Naive thymus-derived CD4-positive, alpha-beta T cell (primary cell): ENCODE measurements around the gene TNRC6B. TPM values are rescaled to one million over a fixed set of nuclear protein-coding genes. Genes with fewer than 3 reads are reported as not detected.

ENCODE experiments used
- ATAC-seq: fragments of 150-1000 bp; cut with Tn5 transposase; 2 replicates; pipeline ENCODE4 v1.10.0; 2021; ENCODE audit warnings: mild to moderate bottlenecking, moderate library complexity
- CTCF ChIA-PET: fragments of 350-600 bp; sonication (Branson Sonifier 250); formaldehyde crosslinking; loops from one replicate; lab custom pipeline; 2021; ENCODE audit warnings: antibody characterized with exemption; lab: Charles Lee
- POLR2A ChIA-PET: fragments of 350-600 bp; sonication (Branson Sonifier 250); formaldehyde crosslinking; loops from one replicate; lab custom pipeline; 2021; ENCODE audit warnings: antibody characterized with exemption, inconsistent platforms; lab: Charles Lee
- DNase-seq, 9 donors: peaks; one replicate each; pipeline versions ENCODE4 v3.0.0 to v3.0.0-alpha.2; 2020 to 2022; ENCODE audit warnings: mixed read lengths in 1 of 9
- H3K27ac ChIP-seq: one replicate; pipeline ENCODE4 v1.7.0; 2013; ENCODE audit warnings: mild to moderate bottlenecking, low read depth, low read length, moderate library complexity
- H3K27me3 ChIP-seq, 2 donors: one replicate each; pipeline ENCODE4 v1.7.0; 2013; ENCODE audit warnings: low read length in 2 of 2, mild to moderate bottlenecking in 2 of 2, moderate library complexity in 2 of 2; ENCODE audit not compliant: control insufficient read depth in 2 of 2, insufficient read depth in 2 of 2
- H3K36me3 ChIP-seq, 3 experiments: 1 replicate in 2 of 3; 2 replicates in 1 of 3; pipeline ENCODE4 v1.7.0; 2013; ENCODE audit warnings: low read length in 3 of 3, mild to moderate bottlenecking in 3 of 3, moderate library complexity in 1 of 3; ENCODE audit not compliant: insufficient read depth in 3 of 3, control insufficient read depth in 2 of 3
- H3K4me1 ChIP-seq, 2 donors: one replicate each; pipeline ENCODE4 v1.7.0; 2013; ENCODE audit warnings: low read length in 2 of 2, mild to moderate bottlenecking in 2 of 2, moderate library complexity in 1 of 2; ENCODE audit not compliant: control insufficient read depth in 2 of 2, insufficient read depth in 2 of 2
- H3K4me3 ChIP-seq: 2 replicates; pipeline ENCODE4 v1.7.0; 2013; ENCODE audit warnings: mild to moderate bottlenecking, low read length
- H3K9me3 ChIP-seq, 3 experiments: 1 replicate in 2 of 3; 2 replicates in 1 of 3; pipeline ENCODE4 v1.7.0; 2013; ENCODE audit warnings: low read length in 3 of 3; ENCODE audit not compliant: control insufficient read depth in 2 of 3
- H3K27ac Mint-ChIP-seq, 9 donors: one replicate each; pipeline ENCODE4 v1.8.0; 2020 to 2022; ENCODE audit warnings: mixed read lengths in 9 of 9, mild to moderate bottlenecking in 8 of 9, moderate library complexity in 5 of 9, inconsistent platforms in 2 of 9
- H3K27me3 Mint-ChIP-seq, 5 donors: one replicate each; pipeline ENCODE4 v1.8.0; 2021 to 2022; ENCODE audit warnings: mixed read lengths in 5 of 5, mild to moderate bottlenecking in 1 of 5
- H3K36me3 Mint-ChIP-seq, 5 donors: one replicate each; pipeline ENCODE4 v1.8.0; 2020 to 2022; ENCODE audit warnings: mixed read lengths in 5 of 5, mild to moderate bottlenecking in 3 of 5, inconsistent platforms in 1 of 5
- H3K4me1 Mint-ChIP-seq, 7 donors: one replicate each; pipeline ENCODE4 v1.8.0; 2020 to 2022; ENCODE audit warnings: mixed read lengths in 7 of 7, mild to moderate bottlenecking in 3 of 7, inconsistent platforms in 1 of 7
- H3K4me3 Mint-ChIP-seq, 10 donors: one replicate each; pipeline ENCODE4 v1.8.0; 2020 to 2022; ENCODE audit warnings: mild to moderate bottlenecking in 10 of 10, mixed read lengths in 10 of 10, moderate library complexity in 6 of 10, inconsistent platforms in 2 of 10
- H3K9me3 Mint-ChIP-seq, 11 donors: one replicate each; pipeline ENCODE4 v1.8.0; 2020 to 2022; ENCODE audit warnings: mixed read lengths in 11 of 11, mild to moderate bottlenecking in 4 of 11, inconsistent platforms in 1 of 11, moderate library complexity in 1 of 11
- intact Hi-C, 2 donors: fragments of 100-400 bp; cut with micrococcal nuclease; formaldehyde crosslinking; loops; one replicate each; pipeline ENCODE4 v1.15.1; 2023
- polyA plus RNA-seq, 2 donors: library from polyadenylated mRNA; unstranded; fragments of 300-500 nt; fragmentation: Illumina TruSeq; gene quantifications; one replicate each; pipeline ENCODE4 v1.2.3, GENCODE V29; 2021
- total RNA-seq, 6 experiments: library from RNA in 5 of 6; stranded (reverse) in 5 of 6; gene quantifications; 1 replicate in 5 of 6; 2 replicates in 1 of 6; pipeline ENCODE4 v1.2.3 and lab custom pipeline; 2021 to 2026

TNRC6B gene
- total and polyA plus RNA-seq, 7 experiments from 2014 or later: 67.4 to 165 (median 136) TPM

GRCh38 chr22:40330086-40330485 lies 152.4 kb downstream of the TNRC6B start:
- no peaks in the 10 kb centered on the region for H3K27me3 Mint-ChIP-seq
- H3K9me3 ChIP-seq: no peaks in the 10 kb centered on the region
- peaks cover 69 to 96% of the 10 kb centered on the region in 2 donors for H3K4me1 ChIP-seq
- H3K36me3 Mint-ChIP-seq: peaks cover 0 to 47% (median 19%) of the 10 kb centered on the region in 5 donors
- peaks cover 0 to 4% (median 0%) of the 10 kb centered on the region in 3 experiments for H3K36me3 ChIP-seq
- no peaks in the 10 kb centered on the region for H3K27me3 ChIP-seq
- peaks cover 67 to 100% (median 97%) of the 10 kb centered on the region in 7 donors for H3K4me1 Mint-ChIP-seq
- peak overlapping the region; percentile 40 to 84 (median 64) for H3K4me3 Mint-ChIP-seq
- ATAC-seq (peak; percentile 20), DNase-seq (peak in 1 of 9 donors; percentile 48)
- ChIA-PET POLR2A (interaction anchor here (0.7 to 9.2 kb wide), 7 partner anchors 12 to 728 kb away, joined by 3 to 69 read pairs (median 4); partner anchors contain the start of genes ADSL and TNRC6B), CTCF (interaction anchor here (0.6 to 1.0 kb wide), 3 partner anchors 9 to 119 kb away, joined by 3 to 6 read pairs (median 3); no protein-coding TSS in a partner anchor)
- peaks cover 0 to 7% (median 0%) of the 10 kb centered on the region in 11 donors for H3K9me3 Mint-ChIP-seq
- intact Hi-C loops: no loop called here
- no peak overlapping the region for H3K4me3 ChIP-seq
- H3K27ac ChIP-seq: peak overlapping the region; percentile 58
- peak overlapping the region in 8 of 9 donors; percentile 88 to 99 (median 95) for H3K27ac Mint-ChIP-seq

GRCh38 chr22:40330615-40331014 lies 152.9 kb downstream of the TNRC6B start:
- ATAC-seq (no peak), DNase-seq (no peak)
- Mint-ChIP-seq H3K4me3 (peak overlapping the region in 8 of 10 donors; percentile 14 to 84 (median 57)), H3K36me3 (peaks cover 0 to 42% (median 19%) of the 10 kb centered on the region in 5 donors), H3K9me3 (peaks cover 0 to 7% (median 0%) of the 10 kb centered on the region in 11 donors), H3K27me3 (no peaks in the 10 kb centered on the region), H3K4me1 (peaks cover 66 to 100% (median 97%) of the 10 kb centered on the region in 7 donors), H3K27ac (peak overlapping the region in 8 of 9 donors; percentile 88 to 99 (median 95))
- peaks cover 0 to 4% (median 0%) of the 10 kb centered on the region in 3 experiments for H3K36me3 ChIP-seq
- peak overlapping the region; percentile 58 for H3K27ac ChIP-seq
- intact Hi-C loops: no loop called here
- no peak overlapping the region for H3K4me3 ChIP-seq
- H3K9me3 ChIP-seq: no peaks in the 10 kb centered on the region
- CTCF ChIA-PET: interaction anchor here (0.6 to 1.3 kb wide), 3 partner anchors 8 to 118 kb away, joined by 3 to 4 read pairs (median 3); no protein-coding TSS in a partner anchor
- peaks cover 68 to 96% of the 10 kb centered on the region in 2 donors for H3K4me1 ChIP-seq
- no peaks in the 10 kb centered on the region for H3K27me3 ChIP-seq
- POLR2A ChIA-PET: interaction anchor here (0.7 to 9.2 kb wide), 6 partner anchors 16 to 728 kb away, joined by 3 to 69 read pairs (median 4); partner anchors contain the start of genes ADSL and TNRC6B

GRCh38 chr22:40331706-40332105 lies 154.0 kb downstream of the TNRC6B start:
- Histone ChIP-seq H3K9me3 (no peaks in the 10 kb centered on the region), H3K36me3 (peaks cover 0 to 4% (median 0%) of the 10 kb centered on the region in 3 experiments), H3K27ac (peak overlapping the region; percentile 65), H3K4me1 (peaks cover 66 to 94% of the 10 kb centered on the region in 2 donors), H3K27me3 (no peaks in the 10 kb centered on the region), H3K4me3 (no peak overlapping the region)
- intact Hi-C loops: no loop called here
- Mint-ChIP-seq H3K4me1 (peaks cover 68 to 100% (median 98%) of the 10 kb centered on the region in 7 donors), H3K4me3 (peak overlapping the region in 9 of 10 donors; percentile 60 to 84 (median 69)), H3K27me3 (no peaks in the 10 kb centered on the region), H3K36me3 (peaks cover 0 to 44% (median 19%) of the 10 kb centered on the region in 5 donors), H3K9me3 (peaks cover 0 to 7% (median 0%) of the 10 kb centered on the region in 11 donors), H3K27ac (peak overlapping the region; percentile 21 to 99 (median 95))
- ATAC-seq (no peak), DNase-seq (no peak)
- POLR2A ChIA-PET: interaction anchor here (0.6 to 9.2 kb wide), 6 partner anchors 7 to 181 kb away, joined by 3 to 69 read pairs (median 4); partner anchors contain the start of genes ADSL and TNRC6B
- CTCF ChIA-PET: interaction anchor here (0.9 to 1.3 kb wide), 2 partner anchors 9 to 16 kb away, joined by 3 to 4 read pairs; no protein-coding TSS in a partner anchor

- Histone ChIP-seq H3K36me3 (no peaks in the 10 kb centered on the region), H3K27me3 (no peaks in the 10 kb centered on the region), H3K9me3 (no peaks in the 10 kb centered on the region), H3K27ac (peak overlapping the region; percentile 65), H3K4me1 (peaks cover 65 to 87% of the 10 kb centered on the region in 2 donors), H3K4me3 (peak overlapping the region; percentile 26)
- H3K27me3 Mint-ChIP-seq: no peaks in the 10 kb centered on the region
- H3K9me3 Mint-ChIP-seq: peaks cover 0 to 7% (median 0%) of the 10 kb centered on the region in 11 donors
- intact Hi-C loops: no loop called here
- POLR2A ChIA-PET: interaction anchor here (0.6 to 9.2 kb wide), 5 partner anchors 7 to 181 kb away, joined by 3 to 69 read pairs (median 4); partner anchors contain the start of gene ADSL
- H3K27ac Mint-ChIP-seq: peak overlapping the region; percentile 72 to 99 (median 95)
- peak in 7 of 9 donors; percentile 42 to 72 (median 65) for DNase-seq
- H3K36me3 Mint-ChIP-seq: peaks cover 0 to 38% (median 17%) of the 10 kb centered on the region in 5 donors
- H3K4me1 Mint-ChIP-seq: peaks cover 65 to 99% (median 93%) of the 10 kb centered on the region in 7 donors
- peak overlapping the region; percentile 59 to 84 (median 68) for H3K4me3 Mint-ChIP-seq
- CTCF ChIA-PET: interaction anchor here (1.3 kb wide), 1 partner anchor 17 kb away, joined by 3 read pairs; no protein-coding TSS in a partner anchor
- peak; percentile 61 for ATAC-seq
Observed at GRCh38 chr22:40332319-40332781, 154.6 kb downstream of the TNRC6B start.

DNA sequence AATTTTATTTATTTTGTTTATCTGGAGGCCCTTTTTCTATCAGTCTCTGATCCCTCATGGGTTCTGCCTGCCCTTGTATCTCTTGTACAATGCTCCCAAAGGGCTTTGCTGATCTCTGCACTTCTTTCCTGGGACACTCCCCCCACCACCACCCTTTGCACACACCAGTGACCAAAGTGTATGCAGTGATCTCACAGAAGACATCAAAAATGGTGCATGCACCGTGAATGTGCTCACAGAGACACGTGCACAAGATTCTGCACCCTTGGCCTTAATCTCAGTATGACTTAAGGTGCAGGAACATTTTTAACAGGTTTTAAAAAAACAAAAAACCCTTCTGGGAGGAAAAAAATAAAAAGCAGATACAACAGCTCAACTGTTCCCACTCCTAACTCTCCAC lies 156.3 kb downstream of the TNRC6B start:
- Histone ChIP-seq H3K4me3 (peak overlapping the region; percentile 29), H3K27me3 (no peaks in the 10 kb centered on the region), H3K9me3 (no peaks in the 10 kb centered on the region), H3K36me3 (no peaks in the 10 kb centered on the region), H3K4me1 (peaks cover 53 to 72% of the 10 kb centered on the region in 2 donors), H3K27ac (peak overlapping the region; percentile 11)
- Mint-ChIP-seq H3K4me3 (peak overlapping the region; percentile 7 to 84 (median 66)), H3K27ac (peak overlapping the region; percentile 10 to 99 (median 95)), H3K9me3 (peaks cover 0 to 7% (median 0%) of the 10 kb centered on the region in 11 donors), H3K4me1 (peaks cover 57 to 99% (median 91%) of the 10 kb centered on the region in 7 donors), H3K27me3 (no peaks in the 10 kb centered on the region), H3K36me3 (peaks cover 0 to 41% (median 10%) of the 10 kb centered on the region in 5 donors)
- CTCF ChIA-PET: interaction anchor here (0.9 kb wide), 1 partner anchor 13 kb away, joined by 4 read pairs; no protein-coding TSS in a partner anchor
- intact Hi-C loops: loop anchor here in 1 of 2 donors (1.0 to 2.0 kb wide), 2 partner anchors 12 to 25 kb away; partner anchors contain the start of gene ADSL
- POLR2A ChIA-PET: interaction anchor here (0.6 to 9.2 kb wide), 8 partner anchors 8 to 388 kb away, joined by 3 to 69 read pairs (median 3); partner anchors contain the start of gene ADSL
- DNase-seq: no peak
- no peak for ATAC-seq

- ATAC-seq: peak; percentile 49
- Mint-ChIP-seq H3K4me3 (peak overlapping the region; percentile 48 to 84 (median 68)), H3K4me1 (peaks cover 56 to 96% (median 83%) of the 10 kb centered on the region in 7 donors), H3K27ac (peak overlapping the region; percentile 64 to 99 (median 95)), H3K36me3 (peaks cover 0 to 45% (median 10%) of the 10 kb centered on the region in 5 donors), H3K27me3 (no peaks in the 10 kb centered on the region), H3K9me3 (peaks cover 0 to 7% (median 0%) of the 10 kb centered on the region in 11 donors)
- H3K4me1 ChIP-seq: peaks cover 53 to 63% of the 10 kb centered on the region in 2 donors
- DNase-seq: peak in 7 of 9 donors; percentile 29 to 82 (median 70)
- peak overlapping the region; percentile 11 for H3K27ac ChIP-seq
- CTCF ChIA-PET: no interaction called here
- no peaks in the 10 kb centered on the region for H3K9me3 ChIP-seq
- no peaks in the 10 kb centered on the region for H3K27me3 ChIP-seq
- no peaks in the 10 kb centered on the region for H3K36me3 ChIP-seq
- intact Hi-C loops: loop anchor here in 1 of 2 donors (1.0 to 2.0 kb wide), 3 partner anchors 11 to 26 kb away; partner anchors contain the start of gene ADSL
- peak overlapping the region; percentile 29 for H3K4me3 ChIP-seq
- POLR2A ChIA-PET: interaction anchor here (0.6 to 9.2 kb wide), 5 partner anchors 10 to 732 kb away, joined by 3 to 69 read pairs (median 3); partner anchors contain the start of gene ADSL
Observed at GRCh38 chr22:40334899-40335298, 157.2 kb downstream of the TNRC6B start.
